Skeletal muscle tissue (tissue), 4 donors: Measurements from ENCODE around the gene GRID1. TPM values are rescaled to one million over a fixed set of nuclear protein-coding genes. Genes with fewer than 3 reads are reported as not detected.

Experiments
- H3K27ac ChIP-seq: one replicate; pipeline ENCODE4 v1.7.0; 2013; ENCODE audit warnings: mild to moderate bottlenecking, low read depth, low read length, inconsistent platforms
- H3K27me3 ChIP-seq, 3 donors: one replicate each; pipeline ENCODE4 v1.7.0; 2013; ENCODE audit warnings: low read length in 3 of 3; ENCODE audit not compliant: control insufficient read depth in 3 of 3, insufficient read depth in 3 of 3
- H3K36me3 ChIP-seq, 3 donors: one replicate each; pipeline ENCODE4 v1.7.0; 2013; ENCODE audit warnings: low read length in 3 of 3; ENCODE audit not compliant: control insufficient read depth in 3 of 3, insufficient read depth in 3 of 3
- H3K4me1 ChIP-seq, 3 donors: one replicate each; pipeline ENCODE4 v1.7.0; 2013; ENCODE audit warnings: low read length in 3 of 3, mild to moderate bottlenecking in 3 of 3; ENCODE audit not compliant: control insufficient read depth in 3 of 3, insufficient read depth in 3 of 3
- H3K4me3 ChIP-seq, 3 donors: one replicate each; pipeline ENCODE4 v1.7.0; 2013; ENCODE audit warnings: low read length in 3 of 3
- H3K9ac ChIP-seq, 3 donors: one replicate each; pipeline ENCODE4 v1.7.0; 2013; ENCODE audit warnings: low read length in 3 of 3, mild to moderate bottlenecking in 3 of 3, moderate library complexity in 2 of 3, low read depth in 1 of 3
- H3K9me3 ChIP-seq, 3 donors: one replicate each; pipeline ENCODE4 v1.7.0; 2013; ENCODE audit warnings: low read length in 3 of 3; ENCODE audit not compliant: control insufficient read depth in 3 of 3
- total RNA-seq: library from RNA; depleted of rRNA; stranded (reverse); fragments of >200 nt; gene quantifications from one replicate; pipeline ENCODE4 v1.2.3, GENCODE V29; 2014
- donor health status: Osteomylitis.

The GRID1 gene
- total RNA-seq, 1 donor from 2014 or later, result 2.1 TPM

- Histone ChIP-seq H3K9ac (peak overlapping the region in 1 of 3 donors; percentile 40), H3K27me3 (no peaks in the 10 kb centered on the region), H3K4me3 (no peak overlapping the region), H3K4me1 (peaks cover 7 to 20% (median 15%) of the 10 kb centered on the region in 3 donors), H3K27ac (no peak overlapping the region), H3K36me3 (no peaks in the 10 kb centered on the region), H3K9me3 (no peaks in the 10 kb centered on the region)
Measured at GRCh38 chr10:86024281-86025041, 342.1 kb downstream of the GRID1 start.

GRCh38 chr10:86023931-86024280 lies 342.7 kb downstream of the GRID1 start:
- H3K4me1 ChIP-seq, result peaks cover 7 to 24% (median 15%) of the 10 kb centered on the region in 3 donors
- H3K36me3 ChIP-seq, result no peaks in the 10 kb centered on the region
- no peaks in the 10 kb centered on the region for H3K27me3 ChIP-seq
- no peak overlapping the region for H3K4me3 ChIP-seq
- H3K9me3 ChIP-seq, result no peaks in the 10 kb centered on the region
- no peak overlapping the region for H3K27ac ChIP-seq
- peak overlapping the region in 1 of 3 donors; percentile 40 for H3K9ac ChIP-seq

DNA sequence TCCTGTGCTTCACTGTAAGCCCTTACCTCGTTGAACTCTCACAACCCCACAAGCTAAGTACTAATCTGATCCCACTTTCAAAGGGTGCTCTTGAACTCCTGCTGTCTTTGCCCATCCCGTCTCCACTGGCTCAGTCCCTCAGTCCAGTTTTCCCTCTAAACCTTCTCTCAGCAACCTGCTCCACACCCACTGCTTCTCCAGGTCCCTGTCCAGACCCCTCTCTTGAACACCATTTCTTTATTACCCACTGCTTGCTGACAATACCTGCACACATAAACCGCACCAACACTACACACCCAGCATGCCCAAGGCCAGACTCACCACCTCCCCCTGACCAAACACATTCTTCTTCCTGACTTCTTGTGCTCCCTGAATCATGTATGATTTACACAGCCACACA lies 343.3 kb downstream of the GRID1 start:
- Histone ChIP-seq H3K27ac (no peak overlapping the region), H3K4me1 (peaks cover 9 to 30% (median 16%) of the 10 kb centered on the region in 3 donors), H3K9me3 (no peaks in the 10 kb centered on the region), H3K36me3 (no peaks in the 10 kb centered on the region), H3K9ac (no peak overlapping the region), H3K27me3 (no peaks in the 10 kb centered on the region), H3K4me3 (no peak overlapping the region)

DNA sequence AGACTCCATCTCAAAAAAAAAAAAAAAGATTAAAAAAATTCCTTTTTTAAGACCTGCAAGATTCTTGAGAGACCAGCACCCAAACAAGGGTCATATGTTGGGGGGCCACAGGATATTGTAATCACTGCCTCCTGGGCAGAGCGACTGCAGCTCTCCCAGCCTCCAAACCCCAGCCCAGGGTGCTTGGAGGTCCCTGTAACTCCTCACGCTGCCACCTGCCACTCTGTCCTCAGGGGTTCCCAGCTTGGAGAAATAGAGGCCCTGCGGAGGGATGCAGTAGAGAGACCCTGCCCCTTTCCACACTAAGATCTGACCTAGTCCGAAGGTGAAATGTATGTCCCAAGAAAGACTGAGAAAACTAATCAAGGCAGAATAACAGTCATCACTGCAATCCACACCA lies 343.7 kb downstream of the GRID1 start:
- peaks cover 12 to 34% (median 21%) of the 10 kb centered on the region in 3 donors for H3K4me1 ChIP-seq
- H3K27ac ChIP-seq, result no peak overlapping the region
- H3K27me3 ChIP-seq, result no peaks in the 10 kb centered on the region
- no peaks in the 10 kb centered on the region for H3K9me3 ChIP-seq
- H3K9ac ChIP-seq, result no peak overlapping the region
- H3K36me3 ChIP-seq, result no peaks in the 10 kb centered on the region
- H3K4me3 ChIP-seq, result no peak overlapping the region

GRCh38 chr10:86020134-86020533 lies 346.5 kb downstream of the GRID1 start:
- H3K27ac ChIP-seq, result no peak overlapping the region
- no peaks in the 10 kb centered on the region for H3K9me3 ChIP-seq
- no peak overlapping the region for H3K4me3 ChIP-seq
- peaks cover 16 to 43% (median 26%) of the 10 kb centered on the region in 3 donors for H3K4me1 ChIP-seq
- H3K36me3 ChIP-seq, result no peaks in the 10 kb centered on the region
- H3K27me3 ChIP-seq, result no peaks in the 10 kb centered on the region
- H3K9ac ChIP-seq, result no peak overlapping the region

- Histone ChIP-seq H3K4me3 (no peak overlapping the region), H3K27me3 (no peaks in the 10 kb centered on the region), H3K9ac (no peak overlapping the region), H3K27ac (no peak overlapping the region), H3K9me3 (no peaks in the 10 kb centered on the region), H3K36me3 (no peaks in the 10 kb centered on the region), H3K4me1 (peaks cover 12 to 34% (median 19%) of the 10 kb centered on the region in 3 donors)
Measured at GRCh38 chr10:86019141-86019540, 347.5 kb downstream of the GRID1 start.

- Histone ChIP-seq H3K27me3 (no peaks in the 10 kb centered on the region), H3K36me3 (no peaks in the 10 kb centered on the region), H3K4me3 (no peak overlapping the region), H3K27ac (no peak overlapping the region), H3K9me3 (no peaks in the 10 kb centered on the region), H3K9ac (no peak overlapping the region), H3K4me1 (peaks cover 8 to 30% (median 14%) of the 10 kb centered on the region in 3 donors)
Measured at GRCh38 chr10:86018735-86019058, 347.9 kb downstream of the GRID1 start.

GRCh38 chr10:86017841-86018734 lies 348.5 kb downstream of the GRID1 start:
- Histone ChIP-seq H3K36me3 (no peaks in the 10 kb centered on the region), H3K4me3 (peak overlapping the region in 1 of 3 donors; percentile 36), H3K27ac (no peak overlapping the region), H3K9me3 (no peaks in the 10 kb centered on the region), H3K4me1 (peaks cover 8 to 23% (median 11%) of the 10 kb centered on the region in 3 donors), H3K27me3 (no peaks in the 10 kb centered on the region), H3K9ac (peak overlapping the region in 1 of 3 donors; percentile 46)

- H3K9ac ChIP-seq, result no peak overlapping the region
- H3K27me3 ChIP-seq, result no peaks in the 10 kb centered on the region
- peaks cover 8 to 15% (median 11%) of the 10 kb centered on the region in 3 donors for H3K4me1 ChIP-seq
- no peaks in the 10 kb centered on the region for H3K9me3 ChIP-seq
- no peak overlapping the region for H3K27ac ChIP-seq
- no peak overlapping the region for H3K4me3 ChIP-seq
- no peaks in the 10 kb centered on the region for H3K36me3 ChIP-seq
Measured at GRCh38 chr10:86013568-86013967, 353.0 kb downstream of the GRID1 start.

- Histone ChIP-seq H3K9ac (no peak overlapping the region), H3K4me3 (no peak overlapping the region), H3K4me1 (peaks cover 0 to 11% (median 10%) of the 10 kb centered on the region in 3 donors), H3K9me3 (no peaks in the 10 kb centered on the region), H3K27ac (no peak overlapping the region), H3K36me3 (no peaks in the 10 kb centered on the region), H3K27me3 (no peaks in the 10 kb centered on the region)
Measured at GRCh38 chr10:86007171-86007570, 359.4 kb downstream of the GRID1 start.
